Omental fat pad (tissue), 4 donors: ENCODE data around the gene MSRB2. TPM values are rescaled to one million over a fixed set of nuclear protein-coding genes. Genes with fewer than 3 reads are reported as not detected.

Experiments
- ATAC-seq: fragments of 150-250 bp; one replicate; pipeline ENCODE4 v1.9.1; 2016; ENCODE audit warnings: mild to moderate bottlenecking, moderate library complexity; ENCODE audit not compliant: low FRiP score
- DNase-seq: peaks from one replicate; pipeline ENCODE4 v3.0.0-alpha.2; 2019; ENCODE audit warnings: low spot score
- total RNA-seq, 4 donors: library from RNA; depleted of rRNA; stranded (reverse); fragments of >200 nt; gene quantifications; one replicate each; pipeline ENCODE4 v1.1.0, GENCODE V29; 2016
- TF ChIP-seq, protein P1 (sequence below), 3 donors: fragments of 450-650 bp; IDR thresholded peaks; one replicate each; pipeline ENCODE4 v1.5.1; 2016 to 2017; ENCODE audit warnings: antibody characterized with exemption in 3 of 3, mild to moderate bottlenecking in 3 of 3, moderate library complexity in 2 of 3

Gene MSRB2
- 10 to 100 TPM; 16.5 to 31.4 (median 24.6) TPM for total RNA-seq

DNA sequence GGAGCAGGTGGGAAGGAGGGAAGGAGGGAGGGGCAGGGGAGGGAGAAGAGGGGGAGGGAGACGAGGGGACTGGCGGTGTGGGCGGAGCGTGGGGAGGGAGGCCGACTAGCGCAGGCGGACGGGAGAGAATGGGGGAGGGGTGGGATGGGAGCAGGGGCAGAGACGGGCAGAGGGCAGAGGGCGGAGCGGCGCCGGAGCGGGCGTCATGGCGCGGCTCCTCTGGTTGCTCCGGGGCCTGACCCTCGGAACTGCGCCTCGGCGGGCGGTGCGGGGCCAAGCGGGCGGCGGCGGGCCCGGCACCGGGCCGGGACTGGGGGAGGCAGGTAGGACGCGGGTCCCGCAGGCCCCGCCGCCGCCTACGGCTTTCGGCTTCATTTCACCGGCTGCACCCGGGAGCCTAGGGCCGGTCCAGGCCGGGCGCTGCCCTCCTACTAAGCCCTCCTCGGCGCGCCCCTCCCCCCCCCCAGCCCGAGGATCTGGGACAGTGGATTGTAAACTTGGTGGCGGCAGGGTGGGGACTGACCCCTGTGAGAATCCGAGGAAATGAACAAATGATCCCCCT lies at the start of gene MSRB2:
Gene MSRB2 (plus strand): TSS at position 176 of the 562 bp plus-strand sequence. CDS start 30 bp downstream, at position 206.
- TF ChIP-seq, protein P1, sequence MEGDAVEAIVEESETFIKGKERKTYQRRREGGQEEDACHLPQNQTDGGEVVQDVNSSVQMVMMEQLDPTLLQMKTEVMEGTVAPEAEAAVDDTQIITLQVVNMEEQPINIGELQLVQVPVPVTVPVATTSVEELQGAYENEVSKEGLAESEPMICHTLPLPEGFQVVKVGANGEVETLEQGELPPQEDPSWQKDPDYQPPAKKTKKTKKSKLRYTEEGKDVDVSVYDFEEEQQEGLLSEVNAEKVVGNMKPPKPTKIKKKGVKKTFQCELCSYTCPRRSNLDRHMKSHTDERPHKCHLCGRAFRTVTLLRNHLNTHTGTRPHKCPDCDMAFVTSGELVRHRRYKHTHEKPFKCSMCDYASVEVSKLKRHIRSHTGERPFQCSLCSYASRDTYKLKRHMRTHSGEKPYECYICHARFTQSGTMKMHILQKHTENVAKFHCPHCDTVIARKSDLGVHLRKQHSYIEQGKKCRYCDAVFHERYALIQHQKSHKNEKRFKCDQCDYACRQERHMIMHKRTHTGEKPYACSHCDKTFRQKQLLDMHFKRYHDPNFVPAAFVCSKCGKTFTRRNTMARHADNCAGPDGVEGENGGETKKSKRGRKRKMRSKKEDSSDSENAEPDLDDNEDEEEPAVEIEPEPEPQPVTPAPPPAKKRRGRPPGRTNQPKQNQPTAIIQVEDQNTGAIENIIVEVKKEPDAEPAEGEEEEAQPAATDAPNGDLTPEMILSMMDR (IDR thresholded peaks at IDR 0.05): no peak
- ATAC-seq: peak; percentile 88
- peak; percentile 75 for DNase-seq

DNA sequence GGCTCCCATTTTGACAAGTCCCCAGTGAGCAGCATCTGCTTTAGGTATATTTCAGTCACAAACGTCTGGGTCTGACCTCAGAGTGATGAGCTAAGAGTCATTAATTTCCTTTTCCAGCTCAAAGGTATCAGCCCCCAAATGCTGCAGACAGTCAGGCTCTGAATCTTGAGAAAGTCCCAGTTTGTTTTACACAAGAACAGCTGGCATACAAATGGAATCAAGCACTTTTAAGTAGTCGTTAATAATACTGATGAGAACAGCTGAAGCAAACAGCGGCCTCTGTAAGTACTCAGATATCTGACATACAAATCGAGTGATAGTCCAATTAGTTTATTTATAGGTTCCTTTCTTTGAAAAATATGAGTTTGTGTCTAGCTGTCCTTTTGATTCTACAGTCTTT lies 49.4 kb upstream of the MSRB2 start:
- TF ChIP-seq, protein P1 (IDR thresholded peaks at IDR 0.05): no peak
- DNase-seq: no peak
- no peak for ATAC-seq

DNA sequence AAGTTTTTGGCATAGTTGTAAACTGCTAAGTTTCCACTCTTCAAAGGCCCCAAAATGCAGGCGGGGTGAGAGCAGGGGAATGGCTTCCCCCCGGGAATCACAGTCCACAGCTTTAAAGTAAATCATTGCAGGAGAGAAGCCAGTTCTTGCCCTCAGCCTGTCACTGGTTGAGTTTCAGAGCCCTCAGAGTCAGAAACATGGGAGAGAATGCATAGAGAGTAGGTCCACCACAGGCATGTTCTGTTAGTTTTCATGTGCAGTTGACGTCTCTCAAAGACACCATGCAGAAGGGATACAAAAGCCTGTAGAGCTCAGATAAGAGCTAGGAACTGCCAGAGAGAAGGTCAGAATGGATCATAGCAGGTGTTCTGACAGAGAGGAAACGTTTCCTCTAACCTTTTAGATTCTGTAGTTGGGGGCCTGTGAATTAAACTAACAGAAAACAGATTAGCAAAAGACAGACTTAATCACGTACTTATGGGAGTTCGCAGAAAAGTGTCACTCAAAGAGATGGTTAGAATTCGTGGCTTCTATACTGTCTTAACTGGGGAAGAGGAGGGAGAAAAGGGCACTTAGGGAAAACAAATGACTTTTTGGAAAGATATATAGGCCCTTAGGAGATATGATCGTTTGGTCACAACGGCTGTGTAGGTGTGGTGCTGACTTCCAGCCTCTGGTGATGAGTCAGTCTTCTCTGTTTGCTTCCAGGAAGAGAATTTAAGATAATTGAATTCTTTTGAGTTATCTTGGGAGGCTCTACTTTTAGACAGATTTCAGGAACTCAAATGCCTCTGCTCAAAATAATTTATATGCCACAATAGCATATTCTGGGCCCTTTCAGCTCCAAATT lies 48.0 kb upstream of the MSRB2 start:
- peak; percentile 89 for ATAC-seq
- DNase-seq: no peak
- TF ChIP-seq, protein P1 (IDR thresholded peaks at IDR 0.05): no peak

DNA sequence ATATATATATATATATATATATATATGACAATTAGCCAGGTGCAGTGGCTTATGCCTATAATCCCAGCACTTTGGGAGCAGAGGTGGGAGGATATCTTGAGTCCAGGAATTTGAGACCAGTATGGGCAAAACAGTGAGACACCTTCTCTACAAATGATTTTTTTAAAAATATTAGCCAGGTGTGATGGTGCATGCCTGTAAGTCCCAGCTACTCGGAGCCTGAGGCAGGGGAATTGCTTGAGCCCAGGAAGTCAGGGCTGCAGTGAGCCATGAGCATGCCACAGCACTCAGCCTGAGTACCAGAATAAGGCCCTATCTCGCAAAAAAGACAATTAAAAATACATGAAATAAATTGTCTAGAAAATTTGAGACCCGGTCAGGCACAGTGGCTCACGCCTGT lies 47.2 kb upstream of the MSRB2 start:
- TF ChIP-seq, protein P1 (IDR thresholded peaks at IDR 0.05): no peak
- DNase-seq (no peak), ATAC-seq (no peak)

DNA sequence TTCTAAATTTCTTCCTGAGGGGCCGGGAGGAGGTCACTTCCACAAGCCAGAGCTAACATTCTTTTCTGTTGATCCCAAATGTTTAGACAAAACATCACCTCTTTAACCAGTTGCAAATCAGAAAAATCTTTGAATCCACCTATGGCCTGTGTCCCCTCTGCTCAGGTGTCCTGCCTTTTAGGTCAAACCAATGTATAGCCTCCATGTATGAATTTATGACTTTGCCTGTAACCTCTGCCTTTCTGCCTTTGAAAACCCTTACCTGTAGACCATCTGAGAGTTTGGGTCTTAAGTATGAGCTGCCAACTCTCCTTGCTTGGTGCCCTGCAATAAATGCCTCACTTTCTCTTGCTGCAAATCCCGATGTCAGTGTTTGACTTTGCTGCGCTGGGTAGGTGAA lies 44.1 kb upstream of the MSRB2 start:
- TF ChIP-seq, protein P1 (IDR thresholded peaks at IDR 0.05): no peak
- ATAC-seq (no peak), DNase-seq (no peak)

DNA sequence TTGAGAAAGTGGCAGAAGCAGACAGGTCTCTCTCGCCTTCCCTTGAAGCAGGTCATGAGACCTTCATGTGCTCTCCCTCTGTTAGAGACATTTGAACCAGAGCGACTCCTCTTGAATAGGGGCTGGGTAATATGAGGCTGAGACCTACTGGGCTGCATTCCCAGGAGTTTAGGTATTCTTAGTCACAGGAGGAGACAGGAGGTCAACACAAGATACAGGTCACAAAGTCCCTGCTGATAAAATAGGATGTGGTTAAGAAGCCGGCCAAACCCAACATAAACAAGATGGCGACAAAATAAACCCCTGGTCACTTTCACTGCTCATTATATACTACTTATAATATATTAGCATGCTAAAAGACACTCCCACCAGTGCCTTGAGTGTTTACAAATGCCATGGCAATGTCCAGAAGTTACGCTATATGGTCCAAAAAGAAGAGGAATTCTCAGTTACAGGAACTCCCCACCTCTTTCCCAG lies 43.5 kb upstream of the MSRB2 start:
- DNase-seq (no peak), ATAC-seq (no peak)
- TF ChIP-seq, protein P1 (IDR thresholded peaks at IDR 0.05): no peak
